H4 (cell line): ENCODE results near the gene ABCD4. TPM values are rescaled to one million over a fixed set of nuclear protein-coding genes. Genes with fewer than 3 reads are reported as not detected.

Source experiments
- total RNA-seq: library from RNA; depleted of rRNA; stranded (reverse); fragments of >200 nt; shearing (Covaris generic); gene quantifications from 2 replicates; pipeline ENCODE4 v1.2.3, GENCODE V29; 2014; rRNA removed

ABCD4 gene
- total RNA-seq, 1 experiment from 2014 or later: 18.5 TPM

Other genes starting within 250 kb of the ABCD4 start
- gene ALDH6A1, start 218.5 kb downstream of the ABCD4 start, total RNA-seq: 13.3 and 15.1 TPM in 2 replicates
- 13.0 TPM in 2 replicates for gene LIN52, start 218.0 kb downstream of the ABCD4 start, total RNA-seq
- gene VSX2, start 63.5 kb downstream of the ABCD4 start, total RNA-seq: not detected in 2 replicates
- not detected in 2 replicates for gene VRTN, start 45.5 kb upstream of the ABCD4 start, total RNA-seq
- not detected in 2 replicates for gene SYNDIG1L, start 123.3 kb upstream of the ABCD4 start, total RNA-seq
- gene NPC2, start 190.4 kb upstream of the ABCD4 start, total RNA-seq: 385 and 592 TPM in 2 replicates
- gene ISCA2, start 190.8 kb upstream of the ABCD4 start, total RNA-seq: 24.1 and 32.3 TPM in 2 replicates